Fibroblast of mammary gland (primary cell): Measurements from ENCODE around the gene TMTC2.

Source experiments
- DNase-seq: peaks from one replicate; pipeline ENCODE4 v3.0.0-alpha.2; 2010; ENCODE audit warnings: low read depth
- H3K4me3 ChIP-seq: 2 replicates; pipeline ENCODE4 v1.5.1; 2011; ENCODE audit warnings: low read depth, mild to moderate bottlenecking, low read length, moderate library complexity; ENCODE audit not compliant: control insufficient read depth
- TF ChIP-seq, protein P1 (sequence below): conservative IDR thresholded peaks from 2 replicates; pipeline ENCODE4 v1.5.1; 2011; ENCODE audit warnings: low read depth, low read length, inconsistent platforms; ENCODE audit not compliant: control insufficient read depth, insufficient read depth

Gene TMTC2

DNA sequence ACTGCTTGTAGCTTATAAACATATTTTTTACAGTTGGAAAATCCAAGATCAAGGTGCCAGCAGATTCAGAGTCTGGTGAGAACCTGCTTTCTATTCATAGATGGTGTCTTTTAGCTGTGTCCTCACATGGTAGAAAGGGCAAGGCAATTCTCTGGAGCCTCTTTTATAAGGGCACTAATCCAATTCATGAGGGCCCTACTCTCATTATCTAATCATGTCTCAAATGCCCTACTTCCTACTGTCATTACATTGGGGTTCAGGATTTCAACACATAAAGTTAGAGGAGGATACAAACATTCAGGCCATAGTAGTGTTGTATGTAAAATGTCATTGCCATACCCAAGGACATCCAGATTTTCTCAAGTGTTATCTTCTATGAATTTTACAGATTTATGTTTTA is 496.4 kb downstream of the TMTC2 start:
- no peak overlapping the region for H3K4me3 ChIP-seq
- TF ChIP-seq, protein P1, sequence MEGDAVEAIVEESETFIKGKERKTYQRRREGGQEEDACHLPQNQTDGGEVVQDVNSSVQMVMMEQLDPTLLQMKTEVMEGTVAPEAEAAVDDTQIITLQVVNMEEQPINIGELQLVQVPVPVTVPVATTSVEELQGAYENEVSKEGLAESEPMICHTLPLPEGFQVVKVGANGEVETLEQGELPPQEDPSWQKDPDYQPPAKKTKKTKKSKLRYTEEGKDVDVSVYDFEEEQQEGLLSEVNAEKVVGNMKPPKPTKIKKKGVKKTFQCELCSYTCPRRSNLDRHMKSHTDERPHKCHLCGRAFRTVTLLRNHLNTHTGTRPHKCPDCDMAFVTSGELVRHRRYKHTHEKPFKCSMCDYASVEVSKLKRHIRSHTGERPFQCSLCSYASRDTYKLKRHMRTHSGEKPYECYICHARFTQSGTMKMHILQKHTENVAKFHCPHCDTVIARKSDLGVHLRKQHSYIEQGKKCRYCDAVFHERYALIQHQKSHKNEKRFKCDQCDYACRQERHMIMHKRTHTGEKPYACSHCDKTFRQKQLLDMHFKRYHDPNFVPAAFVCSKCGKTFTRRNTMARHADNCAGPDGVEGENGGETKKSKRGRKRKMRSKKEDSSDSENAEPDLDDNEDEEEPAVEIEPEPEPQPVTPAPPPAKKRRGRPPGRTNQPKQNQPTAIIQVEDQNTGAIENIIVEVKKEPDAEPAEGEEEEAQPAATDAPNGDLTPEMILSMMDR, result no peak
- DNase-seq, result no peak
